ENCODE measurements around the gene WDR86.

DNA sequence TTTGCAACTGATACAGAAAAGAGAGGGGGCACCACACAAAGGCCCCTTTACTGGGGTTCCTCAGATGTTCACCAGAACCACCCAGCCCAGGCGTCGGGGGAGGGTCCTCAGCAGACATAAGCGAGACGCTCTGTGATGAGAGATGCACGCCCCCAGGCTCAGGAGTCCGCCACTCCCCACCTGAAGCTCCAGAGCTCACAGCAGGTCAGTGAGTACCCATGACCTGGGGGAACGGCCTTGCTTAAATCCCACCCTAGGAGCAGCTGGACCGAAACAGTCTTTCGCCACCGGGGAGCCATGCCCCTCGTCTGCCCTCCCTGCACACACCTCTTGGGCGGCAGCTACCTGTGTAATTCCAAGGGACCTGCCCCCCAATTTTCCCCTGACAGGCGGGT lies 27.3 kb upstream of the WDR86 start:
- TF ChIP-seq, protein P1, sequence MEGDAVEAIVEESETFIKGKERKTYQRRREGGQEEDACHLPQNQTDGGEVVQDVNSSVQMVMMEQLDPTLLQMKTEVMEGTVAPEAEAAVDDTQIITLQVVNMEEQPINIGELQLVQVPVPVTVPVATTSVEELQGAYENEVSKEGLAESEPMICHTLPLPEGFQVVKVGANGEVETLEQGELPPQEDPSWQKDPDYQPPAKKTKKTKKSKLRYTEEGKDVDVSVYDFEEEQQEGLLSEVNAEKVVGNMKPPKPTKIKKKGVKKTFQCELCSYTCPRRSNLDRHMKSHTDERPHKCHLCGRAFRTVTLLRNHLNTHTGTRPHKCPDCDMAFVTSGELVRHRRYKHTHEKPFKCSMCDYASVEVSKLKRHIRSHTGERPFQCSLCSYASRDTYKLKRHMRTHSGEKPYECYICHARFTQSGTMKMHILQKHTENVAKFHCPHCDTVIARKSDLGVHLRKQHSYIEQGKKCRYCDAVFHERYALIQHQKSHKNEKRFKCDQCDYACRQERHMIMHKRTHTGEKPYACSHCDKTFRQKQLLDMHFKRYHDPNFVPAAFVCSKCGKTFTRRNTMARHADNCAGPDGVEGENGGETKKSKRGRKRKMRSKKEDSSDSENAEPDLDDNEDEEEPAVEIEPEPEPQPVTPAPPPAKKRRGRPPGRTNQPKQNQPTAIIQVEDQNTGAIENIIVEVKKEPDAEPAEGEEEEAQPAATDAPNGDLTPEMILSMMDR (IDR thresholded peaks at IDR 0.05) = no peak
- TF ChIP-seq MYBL2 (CRISPR knock-in tag; IDR thresholded peaks at IDR 0.05) = no peak
- no peak for TF ChIP-seq SP1 (CRISPR knock-in tag; conservative IDR thresholded peaks at IDR 0.05)
- no peak for TF ChIP-seq ZNF671 (CRISPR knock-in tag; IDR thresholded peaks at IDR 0.05)
- TF ChIP-seq KAT7 (CRISPR knock-in tag; IDR thresholded peaks at IDR 0.05; ENCODE audit: borderline replicate concordance) = no peak
- TF ChIP-seq, protein P2, sequence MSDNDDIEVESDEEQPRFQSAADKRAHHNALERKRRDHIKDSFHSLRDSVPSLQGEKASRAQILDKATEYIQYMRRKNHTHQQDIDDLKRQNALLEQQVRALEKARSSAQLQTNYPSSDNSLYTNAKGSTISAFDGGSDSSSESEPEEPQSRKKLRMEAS (CRISPR knock-in tag; IDR thresholded peaks at IDR 0.05) = no peak
- TF ChIP-seq SMAD3 (CRISPR knock-in tag; IDR thresholded peaks at IDR 0.05; ENCODE audit: borderline replicate concordance) = no peak
